ENCODE measurements around the gene LIMS1. TPM values are rescaled to one million over a fixed set of nuclear protein-coding genes. Genes with fewer than 3 reads are reported as not detected.

Gene LIMS1
- total RNA-seq, 4 donors from 2014 or later = 69.4 to 175 (median 155) TPM

GRCh38 chr2:108542071-108542470 is 7.8 kb downstream of the LIMS1 start:
- ATAC-seq (ENCODE audit: low FRiP score) = peak; percentile 73
- TF ChIP-seq CTCF (IDR thresholded peaks at IDR 0.05) = no peak
- DNase-seq (ENCODE audit: low spot score) = no peak

GRCh38 chr2:108547606-108548005 is 13.3 kb downstream of the LIMS1 start:
- TF ChIP-seq CTCF (IDR thresholded peaks at IDR 0.05) = no peak
- no peak for ATAC-seq (ENCODE audit: low FRiP score)
- no peak for DNase-seq (ENCODE audit: low spot score)

- ATAC-seq (ENCODE audit: low FRiP score) (no peak), DNase-seq (ENCODE audit: low spot score) (no peak)
Observed at GRCh38 chr2:108548208-108549003, 14.1 kb downstream of the LIMS1 start.

GRCh38 chr2:108552566-108552965 is 18.3 kb downstream of the LIMS1 start:
- DNase-seq (ENCODE audit: low spot score) = no peak

More at GRCh38 chr2:108548208-108549003, 14.1 kb downstream of the LIMS1 start:
- TF ChIP-seq CTCF (IDR thresholded peaks at IDR 0.05) = no peak

GRCh38 chr2:108553209-108553919 is 19.1 kb downstream of the LIMS1 start:
- no peak for TF ChIP-seq CTCF (IDR thresholded peaks at IDR 0.05)
- DNase-seq (ENCODE audit: low spot score) = no peak

More at GRCh38 chr2:108552566-108552965, 18.3 kb downstream of the LIMS1 start:
- ATAC-seq (ENCODE audit: low FRiP score) = no peak
- no peak for TF ChIP-seq CTCF (IDR thresholded peaks at IDR 0.05)

GRCh38 chr2:108554528-108554927 is 20.3 kb downstream of the LIMS1 start:
- DNase-seq (ENCODE audit: low spot score) (no peak), ATAC-seq (ENCODE audit: low FRiP score) (no peak)
- no peak for TF ChIP-seq CTCF (IDR thresholded peaks at IDR 0.05)

More at GRCh38 chr2:108553209-108553919, 19.1 kb downstream of the LIMS1 start:
- no peak for ATAC-seq (ENCODE audit: low FRiP score)

Measured in omental fat pad (tissue), 4 donors.